GM21447 (cell line): ENCODE results near the gene PYY.

Experiments
- ATAC-seq: cut with Tn5 transposase; IDR thresholded peaks from one replicate; pipeline ENCODE4 v1.9.1; 2021; ENCODE audit not compliant: unreplicated experiment

The PYY gene

DNA sequence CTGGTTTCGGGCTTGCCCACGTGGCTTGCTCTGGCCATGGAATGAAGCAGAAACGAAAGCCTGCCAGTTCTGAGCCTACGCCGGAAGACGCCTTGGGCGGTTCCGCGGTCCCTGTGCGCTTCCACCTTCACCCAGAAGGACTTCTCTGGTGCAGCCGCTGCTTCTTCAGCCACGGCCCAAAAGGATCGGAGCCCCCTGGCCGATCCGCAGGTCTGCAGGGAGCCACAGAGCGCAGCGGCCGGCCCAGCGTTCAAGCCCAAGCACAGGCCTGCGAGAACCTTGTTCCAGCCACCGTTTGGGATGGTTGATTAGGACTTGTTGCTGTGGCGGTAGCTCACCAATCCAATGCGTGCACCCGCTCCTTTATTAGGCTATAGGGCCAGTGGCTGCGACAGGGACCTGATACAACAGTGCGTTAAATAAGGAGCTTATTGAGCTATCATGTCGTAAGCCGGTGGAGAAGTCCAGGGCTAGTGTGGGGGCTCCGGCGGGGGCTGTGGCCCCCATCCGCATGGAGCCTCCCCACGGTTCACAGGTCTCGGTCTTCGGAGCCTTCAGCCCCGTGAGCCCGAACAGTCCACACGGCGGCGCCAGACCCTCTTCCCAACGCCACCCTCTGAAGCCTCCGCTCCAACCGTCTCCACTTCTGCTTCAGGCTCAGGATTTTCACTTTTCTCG is 36.3 kb downstream of the PYY start:
- ATAC-seq, result no peak

DNA sequence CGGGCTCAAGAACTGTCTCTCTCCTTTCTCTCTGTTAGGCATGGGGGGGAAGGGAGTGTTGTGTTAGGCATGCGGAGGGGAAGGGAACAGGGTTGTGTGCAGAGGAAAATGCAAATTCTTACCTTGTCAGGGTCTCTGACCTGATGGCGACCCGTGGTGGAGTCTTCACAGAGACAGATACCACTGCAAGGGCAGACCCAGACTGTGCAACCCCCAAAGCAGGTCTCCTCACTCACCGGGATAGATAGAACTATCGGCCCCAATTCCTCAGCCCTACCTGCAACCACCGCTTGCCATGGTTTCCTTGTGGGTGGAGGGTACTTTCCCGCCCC is 36.8 kb downstream of the PYY start:
- no peak for ATAC-seq

DNA sequence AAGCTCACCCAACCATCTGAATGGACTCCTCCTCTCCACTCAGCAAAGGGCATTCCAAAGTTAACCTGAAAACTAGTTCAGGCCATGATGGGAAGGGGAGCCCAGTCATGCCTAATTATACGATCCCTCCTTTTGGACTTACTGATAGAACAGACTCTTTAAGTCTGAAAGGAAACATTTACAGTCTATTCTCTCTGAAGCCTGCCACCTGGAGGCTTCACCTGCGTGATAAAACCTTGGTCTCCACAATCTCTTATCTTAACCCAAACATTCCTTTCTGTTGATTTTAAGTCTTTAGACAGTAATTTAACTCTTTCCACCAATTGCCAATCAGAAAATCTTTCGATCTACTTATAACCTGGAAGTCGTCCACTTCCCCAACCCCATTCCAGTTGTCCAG is 37.4 kb downstream of the PYY start:
- no peak for ATAC-seq

DNA sequence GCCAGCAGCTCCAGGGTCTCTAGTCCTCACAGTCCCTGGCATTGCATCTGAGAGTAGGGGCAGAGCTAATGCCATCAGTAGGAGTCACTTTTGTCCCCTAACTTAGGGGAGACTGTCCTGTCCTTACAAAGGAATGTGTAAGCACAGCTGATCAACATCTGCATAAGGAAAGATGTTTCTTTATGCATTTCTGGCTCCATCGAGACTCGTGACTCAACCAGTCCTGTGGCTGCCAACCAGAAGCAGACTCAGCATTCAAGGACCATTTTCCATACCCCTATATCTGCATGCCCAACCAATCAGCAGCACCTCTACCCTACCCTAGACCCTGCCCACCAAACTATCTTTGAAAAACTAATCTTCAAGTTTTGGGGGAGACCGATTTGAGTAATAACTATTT is 38.2 kb downstream of the PYY start:
- ATAC-seq, result no peak

DNA sequence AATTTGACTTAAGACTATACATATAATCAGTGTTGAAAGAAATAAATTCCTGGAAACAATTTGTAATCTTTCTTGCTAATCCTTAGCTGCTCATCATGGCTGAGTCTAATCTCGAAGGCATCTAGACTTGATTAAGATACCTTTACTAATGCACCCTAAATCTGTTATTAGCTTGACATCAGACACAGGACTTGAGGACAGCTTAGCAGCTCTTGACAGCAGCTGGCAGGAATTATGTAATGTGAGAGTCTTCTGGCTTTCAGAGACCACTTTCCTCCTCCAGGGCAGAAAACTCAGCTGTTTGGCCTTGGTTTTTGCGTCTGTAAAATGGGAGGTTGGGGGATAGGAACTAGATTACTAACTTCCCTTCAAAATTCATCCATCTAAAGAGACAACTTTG is 39.3 kb downstream of the PYY start:
- ATAC-seq, result no peak

DNA sequence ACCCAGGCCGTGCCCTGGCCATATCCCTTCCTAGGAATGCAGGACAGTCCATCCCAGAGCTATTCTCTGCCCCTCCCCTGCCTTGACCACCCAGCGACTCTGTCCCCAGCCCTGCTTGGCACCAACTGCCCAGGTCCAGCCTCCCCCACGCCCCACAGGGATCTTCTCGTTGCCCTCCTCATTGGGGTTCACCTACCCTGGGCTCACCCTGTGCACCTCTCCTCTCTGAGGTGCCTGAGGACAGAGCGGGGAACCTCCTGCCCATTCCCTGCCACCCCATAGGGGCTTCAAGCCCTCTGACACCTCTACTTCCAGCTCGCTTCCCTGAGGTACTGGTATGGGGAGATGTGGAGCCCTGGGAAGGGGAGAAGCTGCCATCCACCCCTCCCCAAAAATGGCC is 40.2 kb downstream of the PYY start:
- ATAC-seq, result no peak

DNA sequence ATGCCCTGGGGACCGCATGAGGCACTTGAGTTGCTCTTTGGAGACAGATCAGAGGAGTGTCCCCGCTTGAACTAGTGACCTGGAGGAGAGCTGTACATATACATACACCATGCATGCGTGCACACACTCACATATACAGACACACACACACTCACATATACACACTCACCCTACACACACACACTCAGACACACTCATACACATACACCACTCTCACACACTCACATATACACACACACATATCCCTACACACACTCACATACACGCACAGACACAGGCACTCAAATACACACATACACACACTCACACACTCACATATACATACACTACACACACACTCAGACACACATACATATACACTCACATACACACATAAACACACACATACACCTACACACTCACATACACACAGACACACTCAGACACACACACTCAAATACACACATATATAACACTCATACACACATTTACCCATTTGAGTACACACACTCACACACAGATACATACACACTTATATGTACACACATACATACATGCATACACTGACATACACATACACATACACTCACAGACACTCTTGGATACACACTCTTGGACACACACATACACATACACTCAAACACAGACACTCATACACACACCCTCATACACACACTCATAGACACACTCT is 41.0 kb downstream of the PYY start:
- ATAC-seq, result no peak

DNA sequence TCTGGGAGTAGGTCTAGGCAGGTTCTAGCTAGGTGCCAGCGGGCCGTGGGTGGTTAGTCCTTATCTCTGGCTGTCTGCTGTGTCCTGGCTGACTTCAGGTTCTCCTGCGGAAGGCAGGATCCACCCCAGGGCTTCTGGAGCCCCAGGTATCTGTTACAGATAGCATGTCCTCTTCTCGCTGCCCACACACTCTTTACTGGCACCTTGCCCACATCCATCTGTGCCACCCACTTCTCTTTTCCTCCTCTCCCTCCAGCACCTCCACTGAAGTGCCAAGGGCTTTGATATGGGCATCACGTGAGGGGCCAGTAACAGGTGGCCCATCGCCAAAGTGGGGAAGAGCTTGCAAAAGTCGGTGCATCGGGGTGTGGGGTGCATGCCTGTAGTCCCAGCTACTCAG is 41.8 kb downstream of the PYY start:
- no peak for ATAC-seq

DNA sequence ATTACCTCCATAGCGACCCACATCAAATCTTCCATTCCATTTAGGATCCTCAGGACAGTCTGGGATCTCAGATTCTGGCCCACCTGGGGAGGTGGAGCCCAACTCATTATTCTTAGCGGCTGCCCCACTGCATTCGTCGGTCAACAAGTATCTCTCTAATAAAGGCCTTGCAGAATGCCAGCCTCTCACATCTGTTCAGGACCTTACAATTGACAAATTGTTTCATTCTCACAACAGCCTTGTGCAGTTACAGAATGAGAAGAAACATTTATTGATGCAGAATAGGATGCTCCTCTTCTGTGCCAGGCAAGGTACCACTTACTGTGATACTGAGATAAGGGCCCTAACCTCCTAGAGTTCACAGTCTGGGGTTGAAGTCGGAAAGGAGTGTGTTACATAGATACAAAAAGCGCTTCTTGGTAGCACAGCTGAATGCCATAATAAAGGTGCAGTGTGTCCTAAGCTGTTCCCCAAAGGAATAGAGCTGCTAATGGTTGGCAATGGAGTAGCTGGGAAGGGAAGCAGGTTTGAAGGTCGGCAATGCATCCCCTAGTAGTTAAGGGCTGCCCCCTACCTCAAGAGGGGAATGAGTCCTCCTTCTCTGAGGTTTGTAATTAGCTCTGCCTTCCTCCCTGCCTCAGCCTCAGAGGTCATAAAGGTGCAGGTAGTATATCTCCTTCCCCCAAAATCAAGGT is 44.1 kb downstream of the PYY start:
- ATAC-seq, result no peak

DNA sequence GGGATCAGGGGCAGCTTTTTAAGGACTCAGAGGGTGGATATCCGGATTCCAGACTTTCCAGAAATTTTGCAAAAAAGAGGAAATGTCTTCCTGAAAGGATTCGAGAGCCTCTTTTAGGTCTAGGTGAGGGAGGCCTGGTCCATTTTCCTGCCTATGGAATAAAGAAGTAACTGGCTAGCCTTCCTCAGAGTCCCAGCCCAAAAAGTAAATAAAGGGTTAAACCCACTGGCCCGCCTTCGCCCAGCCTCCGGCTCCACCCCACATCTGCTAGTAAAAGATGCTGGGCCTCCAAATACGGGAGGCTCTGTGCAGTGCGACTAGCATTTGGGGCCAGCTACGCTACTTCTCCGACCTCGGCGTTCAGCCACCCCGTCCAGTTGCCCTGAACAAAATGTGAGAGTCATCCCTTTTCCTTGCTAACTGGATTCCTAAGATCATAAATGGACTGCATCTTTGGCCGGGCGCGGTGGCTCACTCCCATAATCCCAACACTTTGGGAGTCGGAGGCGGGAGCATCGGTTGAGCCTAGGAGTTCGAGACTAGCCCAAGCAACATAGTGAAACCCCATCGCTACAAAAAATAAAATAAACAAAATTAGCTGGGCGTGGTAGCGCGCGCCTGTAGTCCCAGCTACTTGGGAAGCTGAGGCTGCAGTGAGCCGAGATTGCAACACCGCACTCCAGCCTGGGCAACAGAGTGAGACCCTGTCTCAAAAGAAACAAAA is 45.6 kb downstream of the PYY start:
- no peak for ATAC-seq

DNA sequence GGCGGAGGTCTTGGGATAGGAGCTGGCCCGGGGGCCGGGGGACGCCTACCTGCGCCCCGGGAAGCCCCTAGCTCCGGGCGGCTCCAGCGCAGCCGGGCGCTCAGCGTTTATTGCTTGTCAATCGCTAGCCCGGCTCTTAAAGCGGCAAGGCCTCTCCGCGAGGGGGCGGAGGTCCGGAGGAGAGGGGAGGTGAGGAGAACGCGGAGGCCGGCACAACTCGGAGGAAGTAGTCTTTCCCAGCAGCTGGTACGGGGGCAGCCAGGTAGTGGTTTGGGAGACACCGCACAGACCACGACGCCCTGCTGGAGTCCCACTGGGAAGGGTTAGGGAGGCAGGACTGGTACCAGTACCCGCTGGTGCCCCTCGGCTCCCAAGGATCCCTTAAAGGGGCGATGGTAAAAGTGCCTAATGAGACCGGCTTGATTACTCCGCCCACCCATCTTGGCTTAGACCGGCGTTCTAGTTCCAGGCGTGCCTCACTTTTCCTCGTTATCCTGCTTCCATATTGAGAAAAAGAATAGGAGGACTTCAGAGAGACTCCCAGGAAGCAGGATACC is 46.2 kb downstream of the PYY start, which contains the start of gene MPP2:
MPP2 (minus strand) TSS at position 112 of the 557 bp plus-strand sequence. CDS start 3,076 bp downstream, outside the sequence.
- ATAC-seq, result no peak

DNA sequence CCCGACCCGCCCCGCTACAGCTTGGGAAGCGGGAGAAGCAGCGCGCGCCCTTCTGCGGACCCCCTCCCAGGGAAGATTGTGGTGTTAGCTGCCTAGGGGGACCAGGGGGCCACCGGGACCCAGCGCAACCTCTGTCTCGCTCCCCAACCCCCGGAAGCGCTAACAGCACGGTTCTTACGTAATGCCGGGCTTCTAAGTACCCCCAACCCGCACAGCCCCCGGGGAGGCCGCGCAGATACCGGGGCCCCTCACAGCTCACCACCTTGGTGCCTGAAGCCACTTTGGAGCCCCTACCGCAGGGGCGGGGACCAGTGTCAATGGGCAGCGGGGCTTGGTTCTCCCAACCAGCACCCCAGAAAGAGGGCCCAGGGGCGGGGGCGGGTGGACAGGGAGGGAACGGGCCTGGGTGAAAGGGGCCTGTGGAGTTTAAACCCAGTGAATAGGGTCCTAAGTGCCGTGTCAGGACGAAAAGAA is 46.8 kb downstream of the PYY start:
- no peak for ATAC-seq

DNA sequence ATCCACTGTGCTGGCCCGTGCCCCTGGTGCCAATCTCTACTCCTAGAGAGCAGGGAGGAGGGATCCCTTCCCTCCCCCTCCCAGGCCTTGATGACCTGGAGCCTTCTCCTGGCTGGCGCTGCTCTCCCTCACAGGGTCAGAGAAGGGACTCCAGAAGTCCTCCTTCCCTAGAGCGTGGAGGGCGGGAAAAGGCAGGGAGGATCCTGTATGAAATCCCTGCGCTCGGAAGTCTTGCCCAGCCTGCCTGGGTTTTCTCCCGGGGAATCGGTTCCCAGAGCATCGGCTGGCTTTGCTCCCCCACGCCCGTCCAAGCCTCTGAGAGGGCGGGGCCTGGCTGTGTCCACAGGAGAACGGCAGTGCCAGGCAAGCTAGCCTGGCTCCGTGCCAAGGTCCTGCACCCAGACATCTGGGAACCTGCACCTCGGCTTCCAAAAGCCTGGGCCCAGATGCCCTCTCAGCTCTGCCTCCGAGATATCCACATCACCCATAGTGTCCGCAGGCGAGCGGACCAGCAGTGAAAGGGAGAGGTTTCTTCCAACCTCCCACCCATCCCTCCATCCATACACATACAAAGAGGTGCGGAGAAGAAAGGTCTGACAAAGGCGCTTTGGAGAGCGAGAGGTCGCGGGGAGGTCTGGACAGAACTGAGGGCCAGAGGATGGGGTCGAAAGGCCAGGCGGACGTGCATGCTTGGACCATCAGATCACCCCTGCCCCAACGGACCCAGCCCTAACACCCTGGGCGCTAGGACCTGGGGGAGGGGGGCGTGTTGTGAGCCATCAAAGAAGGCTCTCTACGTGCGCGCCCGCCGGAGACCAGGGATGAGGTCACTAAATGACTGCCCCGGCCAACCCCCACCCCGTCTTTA is 47.5 kb downstream of the PYY start:
- no peak for ATAC-seq

DNA sequence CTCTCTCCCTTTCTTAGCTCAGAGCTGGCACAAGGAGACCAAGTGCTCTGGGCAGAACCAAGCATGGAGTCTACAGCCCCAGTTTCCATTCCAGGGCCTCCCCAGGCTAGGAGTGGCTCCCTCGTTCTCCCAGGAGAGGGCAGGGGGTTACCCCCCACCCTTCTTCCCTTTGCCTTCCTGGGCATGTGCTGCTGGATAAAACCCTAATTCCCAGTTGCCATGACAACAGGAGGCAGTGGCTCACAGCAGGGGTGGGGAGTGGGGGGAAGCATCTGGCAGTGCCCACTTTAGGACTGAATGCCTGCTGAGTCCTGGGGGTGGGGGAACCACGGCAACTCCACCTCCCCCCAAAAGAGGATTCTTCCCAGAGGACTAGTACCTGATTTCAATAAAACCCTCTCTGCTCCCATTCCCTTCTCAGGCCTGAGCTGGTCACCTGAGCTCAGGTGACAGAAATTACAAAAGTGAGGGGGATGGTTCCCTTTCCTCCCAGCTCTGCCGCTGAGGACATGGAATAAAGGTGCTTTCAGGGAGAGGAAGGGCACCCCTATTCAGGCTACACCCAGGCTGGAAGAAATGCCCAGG is 48.2 kb downstream of the PYY start:
- no peak for ATAC-seq
